MCF 10A (cell line): ENCODE data around the gene WDR27. TPM values are rescaled to one million over a fixed set of nuclear protein-coding genes. Genes with fewer than 3 reads are reported as not detected.
"Not testable (repeated sequence)": the region's sequence is repeated elsewhere in the genome, so short reads cannot be mapped to it uniquely, and the experiment has no call there.

Experiments used
- BruUV-seq: library from RNA; stranded (reverse); fragments of 400-500 nt; replicated peaks from 2 replicates; lab custom pipeline; 2021; lab: Mats Ljungman, UMichigan
- CTCF ChIA-PET: fragments of 300-600 bp; sonication (Branson Sonifier 250); formaldehyde crosslinking; extraction: SDS; loops from one replicate; lab custom pipeline; 2021; ENCODE audit warnings: antibody characterized with exemption, inconsistent platforms; lab: Yijun Ruan, JAX
- POLR2A ChIA-PET: fragments of 300-600, 350-650 bp; sonication (Branson Sonifier 250); formaldehyde crosslinking; extraction: SDS; loops from one replicate; lab custom pipeline; 2020; ENCODE audit warnings: antibody characterized with exemption, inconsistent platforms; lab: Yijun Ruan, JAX
- DNase-seq: peaks from one replicate; pipeline ENCODE4 v3.0.0-alpha.2; 2018; ENCODE audit not compliant: unreplicated experiment
- H3K27ac Mint-ChIP-seq: one replicate; pipeline ENCODE4 v1.8.0; 2022; ENCODE audit warnings: mild to moderate bottlenecking, low read depth, mixed read lengths; ENCODE audit not compliant: unreplicated experiment
- H3K27me3 Mint-ChIP-seq: one replicate; pipeline ENCODE4 v1.8.0; 2022; ENCODE audit warnings: mixed read lengths; ENCODE audit not compliant: insufficient read depth, unreplicated experiment
- H3K36me3 Mint-ChIP-seq: one replicate; pipeline ENCODE4 v1.8.0; 2022; ENCODE audit warnings: mild to moderate bottlenecking, moderate library complexity, mixed read lengths; ENCODE audit not compliant: insufficient read depth, unreplicated experiment
- H3K4me1 Mint-ChIP-seq: one replicate; pipeline ENCODE4 v1.8.0; 2022; ENCODE audit warnings: mixed read lengths; ENCODE audit not compliant: insufficient read depth, unreplicated experiment
- H3K4me3 Mint-ChIP-seq: one replicate; pipeline ENCODE4 v1.8.0; 2022; ENCODE audit warnings: mild to moderate bottlenecking, moderate library complexity, mixed read lengths; ENCODE audit not compliant: unreplicated experiment
- H3K9me3 Mint-ChIP-seq: one replicate; pipeline ENCODE4 v1.8.0; 2022; ENCODE audit warnings: mixed read lengths; ENCODE audit not compliant: unreplicated experiment
- CTCF ChIP-seq: fragments of 200-600 bp; IDR thresholded peaks from one replicate; pipeline ENCODE4 v1.8.0; 2022; ENCODE audit warnings: antibody characterized with exemption, mild to moderate bottlenecking; ENCODE audit not compliant: unreplicated experiment
- intact Hi-C: fragments of 100-400 bp; cut with micrococcal nuclease; formaldehyde crosslinking; loops from 2 replicates; pipeline ENCODE4 v1.14.1; 2022
- total RNA-seq: library from RNA; stranded (reverse); gene quantifications from 2 replicates; pipeline ENCODE4 v1.2.3, GENCODE V29; 2022

WDR27 gene
- total RNA-seq, 1 experiment from 2014 or later, result 80.6 TPM

GRCh38 chr6:169445661-169446581 is 255.9 kb downstream of the WDR27 start:
- Mint-ChIP-seq H3K4me3 (no peak overlapping the region), H3K27me3 (no peaks in the 10 kb centered on the region), H3K27ac (no peak overlapping the region), H3K4me1 (no peaks in the 10 kb centered on the region), H3K9me3 (no peaks in the 10 kb centered on the region), H3K36me3 (no peaks in the 10 kb centered on the region)
- no peak for DNase-seq
- TF ChIP-seq CTCF, result no peak
- BruUV-seq, result no TSS peak
- intact Hi-C loops, result no loop called here
- ChIA-PET CTCF (interaction anchor here (0.6 kb wide), 1 partner anchor 17 kb away, joined by 3 read pairs; no protein-coding TSS in a partner anchor), POLR2A (interaction anchor here (0.6 kb wide), 1 partner anchor 471 kb away, joined by 4 read pairs; no protein-coding TSS in a partner anchor)

GRCh38 chr6:169445227-169445626 is 256.6 kb downstream of the WDR27 start:
- ChIA-PET CTCF (interaction anchor here (0.6 to 1.1 kb wide), 2 partner anchors 9 to 18 kb away, joined by 3 read pairs; no protein-coding TSS in a partner anchor), POLR2A (no interaction called here)
- H3K36me3 Mint-ChIP-seq, result no peaks in the 10 kb centered on the region
- intact Hi-C loops, result no loop called here
- no peaks in the 10 kb centered on the region for H3K4me1 Mint-ChIP-seq
- TF ChIP-seq CTCF, result no peak
- no peak overlapping the region for H3K27ac Mint-ChIP-seq
- DNase-seq, result no peak
- H3K27me3 Mint-ChIP-seq, result no peaks in the 10 kb centered on the region
- BruUV-seq, result no TSS peak
- H3K9me3 Mint-ChIP-seq, result no peaks in the 10 kb centered on the region
- H3K4me3 Mint-ChIP-seq, result no peak overlapping the region

- Mint-ChIP-seq H3K27ac (no peak overlapping the region), H3K9me3 (no peaks in the 10 kb centered on the region), H3K36me3 (no peaks in the 10 kb centered on the region), H3K27me3 (no peaks in the 10 kb centered on the region), H3K4me1 (no peaks in the 10 kb centered on the region), H3K4me3 (no peak overlapping the region)
- POLR2A ChIA-PET, result no interaction called here
- intact Hi-C loops, result no loop called here
- BruUV-seq, result no TSS peak
- TF ChIP-seq CTCF, result no peak
- DNase-seq, result no peak
- CTCF ChIA-PET, result interaction anchor here (0.5 to 1.3 kb wide), 2 partner anchors 14 to 73 kb away, joined by 3 to 4 read pairs; no protein-coding TSS in a partner anchor
Observed at GRCh38 chr6:169441292-169441691, 260.5 kb downstream of the WDR27 start.

GRCh38 chr6:169439710-169440109 is 262.1 kb downstream of the WDR27 start:
- intact Hi-C loops, result no loop called here
- H3K27me3 Mint-ChIP-seq, result no peaks in the 10 kb centered on the region
- ChIA-PET CTCF (no interaction called here), POLR2A (interaction anchor here (1.0 kb wide), 1 partner anchor 11 kb away, joined by 3 read pairs; no protein-coding TSS in a partner anchor)
- H3K9me3 Mint-ChIP-seq, result no peaks in the 10 kb centered on the region
- no peaks in the 10 kb centered on the region for H3K36me3 Mint-ChIP-seq
- no peaks in the 10 kb centered on the region for H3K4me1 Mint-ChIP-seq
- H3K27ac Mint-ChIP-seq, result no peak overlapping the region
- no peak overlapping the region for H3K4me3 Mint-ChIP-seq
- no TSS peak for BruUV-seq
- no peak for TF ChIP-seq CTCF
- DNase-seq, result no peak

GRCh38 chr6:169434554-169434953 is 267.3 kb downstream of the WDR27 start:
- POLR2A ChIA-PET, intact Hi-C loops, H3K27ac Mint-ChIP-seq, BruUV-seq, H3K9me3 Mint-ChIP-seq, H3K36me3 Mint-ChIP-seq, DNase-seq, H3K4me1 Mint-ChIP-seq, H3K4me3 Mint-ChIP-seq, H3K27me3 Mint-ChIP-seq: not testable (repeated sequence)
- CTCF ChIA-PET, result interaction anchor here (0.7 kb wide), 1 partner anchor 483 kb away, joined by 3 read pairs; no protein-coding TSS in a partner anchor
